OCI-LY7 (cell line): ENCODE results near the gene TMEM238L. TPM values are rescaled to one million over a fixed set of nuclear protein-coding genes. Genes with fewer than 3 reads are reported as not detected.

Experiments
- BruUV-seq: library from RNA; stranded (reverse); fragments of 400-500 nt; replicated peaks from 2 replicates; lab custom pipeline; 2021; lab: Mats Ljungman, UMichigan
- CTCF ChIA-PET: fragments of 300-600 bp; sonication (Branson Sonifier 250); formaldehyde crosslinking; loops from one replicate; lab custom pipeline; 2022; ENCODE audit warnings: antibody characterized with exemption; ENCODE audit not compliant: unreplicated experiment; lab: Charles Lee
- POLR2A ChIA-PET: fragments of 300-600 bp; sonication (Branson Sonifier 250); formaldehyde crosslinking; loops from one replicate; lab custom pipeline; 2022; ENCODE audit warnings: antibody characterized with exemption; lab: Charles Lee
- DNase-seq: peaks from one replicate; pipeline ENCODE4 v3.0.0-alpha.2; 2015; ENCODE audit warnings: low spot score
- H2AFZ ChIP-seq: fragments of 200-600 bp; sonication (generic), shearing (Covaris generic); 2 replicates; pipeline ENCODE4 v1.6.1; 2014; ENCODE audit warnings: mild to moderate bottlenecking, antibody characterized with exemption, low read length, moderate library complexity
- H3K27ac ChIP-seq: fragments of 200-600 bp; sonication (generic); 2 replicates; pipeline ENCODE4 v1.5.1; 2014; ENCODE audit warnings: mixed run types, low read depth, mild to moderate bottlenecking, moderate library complexity, low read length, inconsistent platforms; ENCODE audit not compliant: poor library complexity, severe bottlenecking
- H3K36me3 ChIP-seq: fragments of 200-600 bp; sonication (generic); 2 replicates; pipeline ENCODE4 v1.6.1; 2014; ENCODE audit warnings: mild to moderate bottlenecking, antibody characterized with exemption, low read length, moderate library complexity, mixed read lengths; ENCODE audit not compliant: insufficient read depth
- H3K4me1 ChIP-seq: fragments of 200-600 bp; sonication (generic); 2 replicates; pipeline ENCODE4 v1.5.1; 2014; ENCODE audit warnings: mild to moderate bottlenecking, low read length; ENCODE audit not compliant: insufficient read depth, poor library complexity, severe bottlenecking
- H3K4me2 ChIP-seq: fragments of 200-600 bp; sonication (generic); 2 replicates; pipeline ENCODE4 v1.6.1; 2014; ENCODE audit warnings: mild to moderate bottlenecking, low read length
- H3K4me3 ChIP-seq: fragments of 200-600 bp; sonication (generic); 2 replicates; pipeline ENCODE4 v1.5.1; 2014; ENCODE audit warnings: mild to moderate bottlenecking, low read depth, low read length; ENCODE audit not compliant: poor library complexity, severe bottlenecking
- H3K79me2 ChIP-seq: fragments of 200-600 bp; sonication (generic); 2 replicates; pipeline ENCODE4 v1.6.1; 2016; ENCODE audit warnings: low read depth, mild to moderate bottlenecking, low read length, moderate library complexity, mixed read lengths; ENCODE audit not compliant: insufficient read depth
- H3K9me2 ChIP-seq: fragments of 200-600 bp; sonication (generic); 2 replicates; pipeline ENCODE4 v1.6.1; 2016; ENCODE audit warnings: mild to moderate bottlenecking, low read length, mixed read lengths; ENCODE audit not compliant: insufficient read depth
- H3K9me3 ChIP-seq: fragments of 200-600 bp; sonication (generic); 2 replicates; pipeline ENCODE4 v1.6.1; 2014; ENCODE audit warnings: mild to moderate bottlenecking, mixed run types, low read length, mixed read lengths
- H4K20me1 ChIP-seq: fragments of 200-600 bp; sonication (generic); 2 replicates; pipeline ENCODE4 v1.6.1; 2014; ENCODE audit warnings: mild to moderate bottlenecking, antibody characterized with exemption, low read length, moderate library complexity, mixed read lengths; ENCODE audit not compliant: insufficient read depth
- CTCF ChIP-seq: fragments of 200-600 bp; sonication (generic); conservative IDR thresholded peaks from 2 replicates; pipeline ENCODE4 v1.5.1; 2014; ENCODE audit warnings: mild to moderate bottlenecking, antibody characterized with exemption, low read length, moderate library complexity, mixed read lengths
- EZH2phosphoT487 ChIP-seq: fragments of 200-600 bp; sonication (generic); IDR thresholded peaks from 2 replicates; pipeline ENCODE4 v1.6.1; 2018; ENCODE audit warnings: low read depth, borderline replicate concordance, mild to moderate bottlenecking, mixed run types, antibody characterized with exemption, low read length, moderate library complexity, mixed read lengths
- intact Hi-C: fragments of 100-400 bp; cut with micrococcal nuclease; formaldehyde crosslinking; loops from one replicate; pipeline ENCODE4 v1.10.0; 2022; ENCODE audit not compliant: unreplicated experiment
- total RNA-seq, 2 experiments: library from RNA; depleted of rRNA in 1 of 2; stranded (reverse); fragments of >200 nt in 1 of 2; shearing (Covaris generic) in 1 of 2; gene quantifications; 2 replicates each; pipeline ENCODE4 v1.2.3, GENCODE V29; 2014 to 2022

Gene TMEM238L
- total RNA-seq, 2 experiments from 2014 or later, result not detected

- TF ChIP-seq EZH2phosphoT487 (no peak), CTCF (no peak)
- H3K4me2 ChIP-seq, result no peak overlapping the region
- H2AFZ ChIP-seq, result no peak overlapping the region
- no peak overlapping the region for H3K4me3 ChIP-seq
- no peaks in the 10 kb centered on the region for H3K36me3 ChIP-seq
- no peaks in the 10 kb centered on the region for H4K20me1 ChIP-seq
- intact Hi-C loops, result no loop called here
- no peaks in the 10 kb centered on the region for H3K9me2 ChIP-seq
- DNase-seq, result no peak
- POLR2A ChIA-PET, result no interaction called here
- no TSS peak for BruUV-seq
- no peaks in the 10 kb centered on the region for H3K79me2 ChIP-seq
- CTCF ChIA-PET, result no interaction called here
- no peak overlapping the region for H3K27ac ChIP-seq
- H3K4me1 ChIP-seq, result no peaks in the 10 kb centered on the region
- H3K9me3 ChIP-seq, result peaks cover 11% of the 10 kb centered on the region; the same call in 1 of the 2 replicates
Measured at GRCh38 chr17:10775740-10776356, 28.1 kb downstream of the TMEM238L start.

GRCh38 chr17:10775058-10775457 lies 28.8 kb downstream of the TMEM238L start:
- Histone ChIP-seq H4K20me1 (no peaks in the 10 kb centered on the region), H3K4me2 (no peak overlapping the region), H3K79me2 (no peaks in the 10 kb centered on the region), H3K9me3 (peaks cover 11% of the 10 kb centered on the region; the same call in 1 of the 2 replicates), H3K4me3 (no peak overlapping the region), H2AFZ (no peak overlapping the region), H3K4me1 (no peaks in the 10 kb centered on the region), H3K9me2 (no peaks in the 10 kb centered on the region), H3K27ac (no peak overlapping the region), H3K36me3 (no peaks in the 10 kb centered on the region)
- CTCF ChIA-PET, result no interaction called here
- BruUV-seq, result no TSS peak
- no peak for TF ChIP-seq CTCF
- no peak for TF ChIP-seq EZH2phosphoT487
- intact Hi-C loops, result no loop called here
- no peak for DNase-seq
- POLR2A ChIA-PET, result no interaction called here

GRCh38 chr17:10773391-10773790 lies 30.5 kb downstream of the TMEM238L start:
- H3K9me2 ChIP-seq, result no peaks in the 10 kb centered on the region
- H4K20me1 ChIP-seq, result no peaks in the 10 kb centered on the region
- no peak overlapping the region for H3K27ac ChIP-seq
- intact Hi-C loops, result no loop called here
- no peaks in the 10 kb centered on the region for H3K79me2 ChIP-seq
- H3K4me1 ChIP-seq, result no peaks in the 10 kb centered on the region
- no peak overlapping the region for H2AFZ ChIP-seq
- ChIA-PET CTCF (no interaction called here), POLR2A (no interaction called here)
- H3K4me2 ChIP-seq, result no peak overlapping the region
- no peaks in the 10 kb centered on the region for H3K36me3 ChIP-seq
- no peak for DNase-seq
- TF ChIP-seq CTCF, result no peak
- no peak for TF ChIP-seq EZH2phosphoT487
- peaks cover 11% of the 10 kb centered on the region; the same call in 1 of the 2 replicates for H3K9me3 ChIP-seq
- BruUV-seq, result no TSS peak
- H3K4me3 ChIP-seq, result no peak overlapping the region
